ACC112 (cell line): ENCODE measurements around the gene KBTBD12.
"Not testable (repeated sequence)": the region's sequence is repeated elsewhere in the genome, so short reads cannot be mapped to it uniquely, and the experiment has no call there.

Source experiments
- H2AFZ ChIP-seq: fragments of 200-600 bp; sonication (generic); one replicate; pipeline ENCODE4 v1.6.0; 2017; ENCODE audit warnings: antibody characterized with exemption, low read length; ENCODE audit not compliant: unreplicated experiment
- H3K27ac ChIP-seq: fragments of 200-600 bp; sonication (generic); 2 replicates; pipeline ENCODE4 v1.5.1; 2014; ENCODE audit warnings: low read depth, mild to moderate bottlenecking, antibody characterized with exemption, low read length, moderate library complexity
- H3K27me3 ChIP-seq: fragments of 200-600 bp; sonication (generic); 2 replicates; pipeline ENCODE4 v1.6.1; 2014; ENCODE audit warnings: mild to moderate bottlenecking, antibody characterized with exemption, low read length, moderate library complexity, mixed read lengths; ENCODE audit not compliant: insufficient read depth
- H3K36me3 ChIP-seq: fragments of 200-600 bp; sonication (generic); 2 replicates; pipeline ENCODE4 v1.6.1; 2016; ENCODE audit warnings: mild to moderate bottlenecking, antibody characterized with exemption, low read length, moderate library complexity, mixed read lengths; ENCODE audit not compliant: insufficient read depth
- H3K4me1 ChIP-seq: fragments of 200-600 bp; sonication (generic); one replicate; pipeline ENCODE4 v1.6.1; 2016; ENCODE audit warnings: low read length, mixed read lengths; ENCODE audit not compliant: insufficient read depth, unreplicated experiment, control insufficient read depth
- H3K4me3 ChIP-seq: fragments of 200-600 bp; sonication (generic); 2 replicates; pipeline ENCODE4 v1.5.1; 2014; ENCODE audit warnings: mild to moderate bottlenecking, low read depth, low read length
- H3K79me2 ChIP-seq: fragments of 200-600 bp; sonication (generic); one replicate; pipeline ENCODE4 v1.6.0; 2016; ENCODE audit warnings: low read length; ENCODE audit not compliant: control insufficient read depth, unreplicated experiment, insufficient read depth

KBTBD12 gene

DNA sequence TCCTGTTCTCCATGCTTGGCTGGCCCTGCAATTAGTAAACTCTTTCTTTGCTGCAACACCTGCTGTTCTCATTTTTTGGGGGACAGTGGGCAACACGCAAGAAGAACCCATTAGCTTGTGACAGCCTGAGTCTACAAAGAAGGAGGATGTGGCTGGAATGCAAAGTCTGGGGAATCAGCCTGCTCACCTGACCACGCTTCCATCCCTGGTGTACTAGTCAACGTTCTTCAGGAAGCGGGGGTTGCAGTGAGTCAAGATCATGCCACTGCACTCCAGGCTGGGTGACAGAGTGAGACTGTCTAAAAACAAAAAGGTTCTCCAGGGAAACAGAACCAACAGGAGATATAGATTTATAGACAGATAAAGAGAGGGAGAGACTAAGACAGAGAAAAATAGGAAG, 27.7 kb upstream of the KBTBD12 start:
- no peaks in the 10 kb centered on the region for H3K36me3 ChIP-seq
- no peaks in the 10 kb centered on the region for H3K79me2 ChIP-seq

DNA sequence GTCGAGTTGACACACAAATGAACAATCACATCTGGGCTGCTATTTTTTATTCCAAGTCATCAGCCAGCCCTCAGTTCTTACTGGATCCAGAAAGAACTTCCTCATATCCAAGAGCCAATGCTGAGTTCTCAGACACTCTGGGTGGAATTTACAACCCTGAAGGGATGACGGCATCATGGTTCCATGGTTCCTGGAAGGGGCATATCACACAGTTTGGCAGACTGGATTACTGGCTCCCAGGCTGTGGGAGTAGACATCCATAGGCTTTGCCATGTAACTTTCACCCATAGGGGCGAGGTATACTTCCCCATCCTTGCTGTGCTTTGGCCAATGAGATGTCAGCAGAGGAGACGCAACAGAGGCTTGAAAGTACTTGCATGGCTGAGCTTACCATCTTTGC, 26.9 kb upstream of the KBTBD12 start:
- Histone ChIP-seq H3K4me3 (no peak overlapping the region), H3K27me3 (no peaks in the 10 kb centered on the region), H3K27ac (peak overlapping the region; percentile 87; the same call in 1 of the 2 replicates), H2AFZ (no peak overlapping the region), H3K79me2 (no peaks in the 10 kb centered on the region), H3K4me1 (peaks cover 23% of the 10 kb centered on the region), H3K36me3 (no peaks in the 10 kb centered on the region)

More for the DNA sequence above, 27.7 kb upstream of the KBTBD12 start:
- Histone ChIP-seq H2AFZ (no peak overlapping the region), H3K4me1 (peaks cover 23% of the 10 kb centered on the region), H3K4me3 (no peak overlapping the region), H3K27me3 (no peaks in the 10 kb centered on the region), H3K27ac (no peak overlapping the region)

DNA sequence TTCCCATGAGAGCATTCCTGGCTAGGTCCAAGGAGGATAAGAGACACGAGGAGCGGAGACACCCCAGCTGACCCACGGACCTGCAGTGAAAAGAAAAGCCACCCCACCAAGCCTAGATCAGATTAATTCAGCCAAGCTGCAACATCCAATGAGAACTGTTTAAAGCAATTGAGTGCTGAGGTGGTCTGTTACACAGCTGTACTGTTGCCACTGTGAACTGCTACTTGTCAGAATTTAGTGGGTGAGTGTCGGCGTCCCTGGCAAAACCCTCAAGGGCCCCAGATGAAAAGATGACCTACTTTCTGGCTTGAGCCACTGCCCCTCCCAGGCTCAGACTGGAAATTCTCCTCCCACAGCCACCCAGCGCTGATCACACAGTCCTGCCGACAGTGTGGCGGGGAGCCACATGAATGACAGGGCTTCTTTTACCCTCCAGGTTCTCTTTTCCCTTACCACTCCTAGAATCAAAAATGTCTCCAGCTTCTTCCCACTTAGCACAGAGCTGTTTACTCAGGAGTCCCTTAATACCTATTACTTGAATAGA, 26.4 kb upstream of the KBTBD12 start:
- peaks cover 23% of the 10 kb centered on the region for H3K4me1 ChIP-seq
- H3K36me3 ChIP-seq = no peaks in the 10 kb centered on the region
- no peaks in the 10 kb centered on the region for H3K79me2 ChIP-seq
- H2AFZ ChIP-seq = no peak overlapping the region
- peak overlapping the region; percentile 87 for H3K27ac ChIP-seq
- no peak overlapping the region for H3K4me3 ChIP-seq
- H3K27me3 ChIP-seq = no peaks in the 10 kb centered on the region

DNA sequence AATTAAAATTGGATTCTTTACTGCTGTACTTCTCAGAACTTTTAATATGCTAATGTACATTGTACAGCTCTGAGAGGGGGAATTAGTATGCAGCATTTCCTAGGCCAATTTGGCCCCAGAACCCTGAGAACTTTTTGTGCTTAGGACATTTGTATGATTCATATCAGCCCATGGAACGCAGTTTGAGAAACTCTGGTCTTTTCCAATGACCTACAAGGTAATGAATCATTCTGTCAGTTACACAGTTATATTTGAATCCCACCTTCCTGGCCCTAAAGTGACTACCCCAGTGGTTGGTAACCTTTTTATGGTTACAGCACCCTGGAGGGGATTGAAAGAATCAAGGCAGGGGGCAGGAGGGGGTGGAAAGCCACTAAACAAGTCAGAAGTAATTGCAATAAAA, 25.6 kb upstream of the KBTBD12 start:
- Histone ChIP-seq H3K27me3 (no peaks in the 10 kb centered on the region), H3K4me1 (peaks cover 23% of the 10 kb centered on the region)

DNA sequence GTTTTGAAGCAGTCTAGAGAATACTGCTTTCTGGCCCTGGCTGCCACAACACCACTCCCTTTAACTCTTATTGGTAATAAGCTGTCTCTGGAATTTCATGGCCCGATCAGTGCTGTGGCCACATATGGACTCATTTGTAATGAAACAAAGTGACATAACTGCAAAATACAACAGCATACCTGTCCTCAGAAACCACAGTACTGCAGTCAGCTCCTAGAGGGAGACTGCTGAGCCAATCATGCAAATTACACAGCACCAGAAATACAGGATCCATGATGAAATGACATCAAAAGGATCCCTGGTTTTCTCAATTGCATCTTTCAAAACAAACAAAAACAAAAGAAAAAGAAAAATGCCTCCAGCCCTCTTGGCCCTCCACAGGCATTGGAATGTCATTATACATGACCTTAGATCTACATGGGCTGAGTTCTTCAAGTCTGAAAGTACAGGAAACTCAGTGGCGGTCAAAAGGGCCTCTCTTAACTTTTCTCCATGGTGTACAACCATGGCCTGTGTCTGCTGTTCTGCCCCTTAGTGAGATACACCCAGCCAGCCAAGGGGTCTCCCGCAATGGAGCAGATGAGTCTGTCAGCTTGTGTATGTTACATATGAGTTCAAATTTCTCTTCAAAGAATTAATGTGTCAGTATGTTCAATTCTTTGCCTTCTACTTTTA, 24.9 kb upstream of the KBTBD12 start:
- no peak overlapping the region; the same call in 1 of the 2 replicates for H3K4me3 ChIP-seq

More for the DNA sequence above, 25.6 kb upstream of the KBTBD12 start:
- H2AFZ ChIP-seq = no peak overlapping the region
- H3K4me3 ChIP-seq = no peak overlapping the region
- no peaks in the 10 kb centered on the region for H3K79me2 ChIP-seq
- H3K27ac ChIP-seq = peak overlapping the region; percentile 87
- H3K36me3 ChIP-seq = no peaks in the 10 kb centered on the region

DNA sequence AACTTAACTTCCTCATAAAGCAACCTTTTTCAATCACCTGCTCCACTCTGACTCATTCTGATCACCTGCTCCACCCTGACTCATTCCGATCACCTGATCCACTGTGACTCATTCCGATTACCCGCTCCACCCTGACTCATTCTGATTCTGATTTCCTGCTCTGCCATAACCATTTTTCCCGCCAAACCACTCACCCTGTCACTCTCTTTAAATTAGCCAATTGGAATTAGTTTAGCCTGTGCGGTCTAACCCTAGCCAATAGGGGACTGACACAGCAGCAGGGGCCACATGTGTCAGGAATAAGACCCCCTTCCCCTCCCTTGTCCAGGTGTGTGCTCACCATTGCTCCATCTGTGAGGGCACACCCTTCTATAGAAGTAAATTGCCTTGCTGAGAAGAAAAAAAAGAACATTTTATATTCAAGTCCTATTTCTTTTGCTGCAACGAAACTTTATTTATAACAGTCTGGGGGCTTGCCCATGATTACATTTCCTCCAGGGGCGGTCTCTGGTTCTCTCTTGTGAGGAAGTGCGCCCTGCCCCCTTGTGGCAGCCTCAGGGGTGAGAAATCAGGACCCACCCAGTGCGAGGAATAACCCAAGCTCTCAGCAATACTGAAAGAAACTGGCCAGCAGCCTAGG, 24.3 kb upstream of the KBTBD12 start:
- H3K79me2 ChIP-seq, H3K27me3 ChIP-seq, H3K4me3 ChIP-seq, H3K36me3 ChIP-seq, H2AFZ ChIP-seq: not testable (repeated sequence)
- H3K4me1 ChIP-seq = peaks cover 23% of the 10 kb centered on the region
- H3K27ac ChIP-seq = peak overlapping the region; percentile 87

More for the DNA sequence above, 24.9 kb upstream of the KBTBD12 start:
- peaks cover 23% of the 10 kb centered on the region for H3K4me1 ChIP-seq
- H2AFZ ChIP-seq = peak overlapping the region; percentile 26
- no peaks in the 10 kb centered on the region for H3K36me3 ChIP-seq
- H3K79me2 ChIP-seq = no peaks in the 10 kb centered on the region
- peak overlapping the region; percentile 87 for H3K27ac ChIP-seq
- H3K27me3 ChIP-seq = no peaks in the 10 kb centered on the region

DNA sequence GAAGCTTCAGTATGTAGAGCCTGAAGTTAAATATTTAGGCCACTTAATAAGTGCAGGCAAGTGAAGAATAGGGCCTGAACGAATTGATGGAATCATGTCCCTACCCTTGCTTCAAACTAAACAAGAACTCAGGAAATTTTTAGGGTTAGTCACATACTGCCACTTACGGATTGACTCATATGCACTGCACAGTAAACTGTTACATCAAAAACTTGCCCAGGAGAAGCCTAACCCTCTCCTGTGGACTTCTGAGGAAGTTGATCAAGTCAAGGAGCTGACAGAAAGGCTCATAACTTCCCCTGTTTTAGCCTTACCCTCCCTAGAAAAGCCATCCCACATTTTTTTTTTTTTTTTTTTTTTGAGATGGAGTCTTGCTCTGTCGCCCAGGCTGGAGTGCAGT, 20.6 kb upstream of the KBTBD12 start:
- Histone ChIP-seq H3K4me1 (peaks cover 9% of the 10 kb centered on the region), H3K4me3 (no peak overlapping the region), H3K27me3 (no peaks in the 10 kb centered on the region), H3K79me2 (no peaks in the 10 kb centered on the region), H2AFZ (no peak overlapping the region), H3K36me3 (no peaks in the 10 kb centered on the region), H3K27ac (no peak overlapping the region)

DNA sequence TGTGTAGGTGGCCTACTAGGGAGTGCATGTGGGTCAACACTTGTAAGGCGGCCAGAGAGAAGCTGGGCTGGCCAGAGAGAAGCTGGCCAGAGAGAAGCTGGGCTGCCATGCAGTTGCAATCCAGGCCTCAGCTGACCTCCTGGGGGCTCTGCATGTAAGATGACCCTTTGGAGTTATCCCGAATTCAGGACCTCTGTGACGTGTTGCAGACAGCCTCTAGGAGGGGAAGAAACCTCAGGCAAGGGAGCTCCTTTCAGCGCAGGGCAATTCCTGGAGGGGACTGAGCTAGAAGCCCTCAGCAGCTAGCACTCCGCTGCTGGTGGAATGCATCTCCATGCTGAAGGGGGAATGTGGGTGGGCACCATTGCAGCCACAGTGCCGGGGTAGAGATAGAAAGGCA, 15.8 kb upstream of the KBTBD12 start:
- no peak overlapping the region for H3K4me3 ChIP-seq
- no peaks in the 10 kb centered on the region for H3K4me1 ChIP-seq
- H3K27ac ChIP-seq = no peak overlapping the region
- no peaks in the 10 kb centered on the region for H3K79me2 ChIP-seq
- H3K36me3 ChIP-seq = no peaks in the 10 kb centered on the region
- peaks cover 11% of the 10 kb centered on the region for H3K27me3 ChIP-seq
- H2AFZ ChIP-seq = no peak overlapping the region

DNA sequence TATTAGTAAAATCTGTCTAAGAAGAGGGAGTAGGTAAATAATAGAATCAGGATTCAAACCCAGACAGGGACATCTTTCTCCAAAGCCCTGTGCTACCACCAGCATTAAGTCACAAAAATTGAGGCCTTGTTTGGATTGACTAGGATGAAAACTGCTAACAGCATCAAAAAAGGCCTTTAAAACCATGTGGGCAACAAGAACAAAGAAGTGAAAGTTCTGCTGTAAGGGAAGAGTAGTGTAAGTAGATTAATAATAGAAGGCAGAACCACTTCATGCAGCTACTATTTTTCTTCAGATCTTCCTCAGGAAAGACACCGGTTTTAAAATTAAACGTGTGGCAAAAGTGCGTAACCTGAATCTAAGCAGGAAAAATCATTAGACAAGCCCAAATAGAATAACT, 15.3 kb upstream of the KBTBD12 start:
- Histone ChIP-seq H3K27ac (no peak overlapping the region), H3K4me1 (no peaks in the 10 kb centered on the region), H3K79me2 (no peaks in the 10 kb centered on the region), H3K4me3 (no peak overlapping the region), H3K27me3 (peaks cover 13% of the 10 kb centered on the region), H3K36me3 (no peaks in the 10 kb centered on the region), H2AFZ (no peak overlapping the region)

DNA sequence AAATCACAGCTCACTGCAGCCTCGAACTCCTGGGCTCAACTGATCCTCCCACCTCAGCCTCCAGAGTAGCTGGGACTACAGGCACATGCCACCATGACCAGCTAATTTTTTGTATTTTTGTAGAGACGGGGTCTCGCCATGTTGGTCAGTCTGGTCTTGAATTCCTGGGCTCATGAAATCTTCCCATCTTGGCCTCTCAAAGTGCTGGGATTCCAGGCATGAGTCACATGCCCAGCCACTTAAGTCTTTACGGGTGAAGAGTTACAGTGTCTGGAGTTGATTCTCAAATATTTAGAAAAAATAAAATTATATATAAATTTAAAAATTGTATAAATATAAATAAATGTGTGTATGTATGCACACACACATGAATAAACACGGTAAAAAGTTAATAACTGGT, 14.5 kb upstream of the KBTBD12 start:
- Histone ChIP-seq H3K79me2 (no peaks in the 10 kb centered on the region), H2AFZ (no peak overlapping the region), H3K27me3 (peaks cover 13% of the 10 kb centered on the region), H3K27ac (no peak overlapping the region), H3K4me3 (no peak overlapping the region), H3K36me3 (no peaks in the 10 kb centered on the region), H3K4me1 (no peaks in the 10 kb centered on the region)

DNA sequence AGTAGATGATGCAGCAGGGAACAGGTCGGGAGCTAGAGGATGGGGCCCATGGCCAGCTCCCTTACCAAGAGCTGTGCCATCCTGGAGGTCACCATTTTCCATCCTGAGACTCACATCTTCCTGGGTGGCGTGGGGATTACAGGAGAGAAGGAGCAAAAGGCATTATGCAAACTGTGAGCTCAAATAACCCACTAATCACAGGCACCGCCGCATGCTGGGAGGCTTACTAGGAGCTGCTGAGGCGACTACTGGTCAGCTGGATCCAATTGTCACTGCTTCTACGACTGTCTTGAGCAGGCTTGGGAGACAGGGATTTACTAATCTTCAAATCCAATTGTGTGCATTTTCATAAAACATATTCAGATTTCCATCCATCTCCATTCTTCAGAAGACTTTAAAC, 12.5 kb upstream of the KBTBD12 start:
- no peak overlapping the region for H3K4me3 ChIP-seq
- peaks cover 13% of the 10 kb centered on the region for H3K27me3 ChIP-seq
- H2AFZ ChIP-seq = no peak overlapping the region
- no peak overlapping the region for H3K27ac ChIP-seq
- H3K4me1 ChIP-seq = no peaks in the 10 kb centered on the region
- H3K36me3 ChIP-seq = no peaks in the 10 kb centered on the region
- H3K79me2 ChIP-seq = no peaks in the 10 kb centered on the region
